HL-60 (cell line): ENCODE data around the gene RCOR3.

Source experiments
- DNase-seq, 2 experiments: peaks; one replicate each; pipeline ENCODE4 v3.0.0-alpha.2; 2010 to 2020; ENCODE audit warnings: low read depth in 1 of 2, low spot score in 1 of 2
- H3K27ac ChIP-seq: fragments of 250-450 bp; sonication (Bioruptor Pico); replicated peaks from 2 replicates; pipeline ENCODE4 v1.5.1; 2020; ENCODE audit warnings: mild to moderate bottlenecking, moderate library complexity
- H3K27me3 ChIP-seq: fragments of 250-450 bp; sonication (Bioruptor Pico); 2 replicates; pipeline ENCODE4 v1.5.1; 2021; ENCODE audit warnings: mild to moderate bottlenecking, moderate library complexity; ENCODE audit not compliant: insufficient read depth, poor library complexity, severe bottlenecking
- H3K4me3 ChIP-seq: replicated peaks from 2 replicates; pipeline ENCODE4 v1.5.1; 2011; ENCODE audit warnings: mild to moderate bottlenecking, control low read depth, low read length; ENCODE audit not compliant: insufficient read depth
- CTCF ChIP-seq: IDR thresholded peaks from one replicate; pipeline ENCODE4 v1.5.1; 2011; ENCODE audit warnings: low read length, control low read depth, inconsistent platforms; ENCODE audit not compliant: insufficient read depth
- GABPA ChIP-seq: IDR thresholded peaks from 2 replicates; pipeline ENCODE4 v1.6.1; 2012; ENCODE audit warnings: low read depth
- POLR2AphosphoS5 ChIP-seq: IDR thresholded peaks from 2 replicates; pipeline ENCODE4 v1.6.1; 2012; ENCODE audit warnings: low read depth
- SPI1 ChIP-seq: IDR thresholded peaks from 2 replicates; pipeline ENCODE4 v1.6.1; 2012; ENCODE audit warnings: low read depth, mild to moderate bottlenecking, borderline replicate concordance
- TF ChIP-seq, protein P1 (sequence below): IDR thresholded peaks from 2 replicates; pipeline ENCODE4 v1.6.1; 2012; ENCODE audit warnings: low read depth; ENCODE audit not compliant: insufficient replicate concordance

Gene RCOR3

DNA sequence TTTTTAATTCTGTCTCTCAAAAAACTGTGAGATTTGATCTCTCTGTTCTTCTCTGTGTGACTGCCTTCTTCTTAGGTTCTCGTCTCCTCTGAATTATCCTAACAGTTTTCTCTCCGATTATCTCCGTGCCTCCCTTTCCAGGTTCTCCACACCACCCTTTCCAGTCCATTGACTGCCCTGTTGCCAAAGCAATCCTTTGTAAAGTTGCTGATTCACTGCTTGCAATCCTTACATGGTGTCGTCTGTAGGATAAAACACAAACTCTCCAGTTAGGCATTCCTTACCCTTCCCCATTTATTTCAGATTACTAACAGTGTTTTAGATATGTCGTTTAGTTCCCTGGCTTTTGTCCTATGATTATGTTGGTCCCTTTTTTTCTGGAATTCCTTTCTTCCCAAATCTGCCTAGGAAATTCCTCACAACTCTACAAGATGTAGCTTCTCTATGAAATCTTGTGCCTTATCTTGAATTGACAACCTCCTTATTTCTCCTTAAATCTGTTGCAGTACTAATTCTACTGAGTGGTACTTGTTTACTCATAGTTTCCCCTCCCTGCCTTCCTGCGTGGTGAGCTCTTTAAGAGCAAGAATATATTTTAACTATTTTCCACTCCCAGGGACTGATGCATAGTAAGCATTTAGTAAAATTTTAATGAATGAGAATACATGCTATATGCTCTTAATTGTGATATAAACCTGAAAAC, 22.3 kb downstream of the RCOR3 start:
- TF ChIP-seq SPI1 (no peak), POLR2AphosphoS5 (no peak), GABPA (no peak), CTCF (no peak)
- TF ChIP-seq, protein P1, sequence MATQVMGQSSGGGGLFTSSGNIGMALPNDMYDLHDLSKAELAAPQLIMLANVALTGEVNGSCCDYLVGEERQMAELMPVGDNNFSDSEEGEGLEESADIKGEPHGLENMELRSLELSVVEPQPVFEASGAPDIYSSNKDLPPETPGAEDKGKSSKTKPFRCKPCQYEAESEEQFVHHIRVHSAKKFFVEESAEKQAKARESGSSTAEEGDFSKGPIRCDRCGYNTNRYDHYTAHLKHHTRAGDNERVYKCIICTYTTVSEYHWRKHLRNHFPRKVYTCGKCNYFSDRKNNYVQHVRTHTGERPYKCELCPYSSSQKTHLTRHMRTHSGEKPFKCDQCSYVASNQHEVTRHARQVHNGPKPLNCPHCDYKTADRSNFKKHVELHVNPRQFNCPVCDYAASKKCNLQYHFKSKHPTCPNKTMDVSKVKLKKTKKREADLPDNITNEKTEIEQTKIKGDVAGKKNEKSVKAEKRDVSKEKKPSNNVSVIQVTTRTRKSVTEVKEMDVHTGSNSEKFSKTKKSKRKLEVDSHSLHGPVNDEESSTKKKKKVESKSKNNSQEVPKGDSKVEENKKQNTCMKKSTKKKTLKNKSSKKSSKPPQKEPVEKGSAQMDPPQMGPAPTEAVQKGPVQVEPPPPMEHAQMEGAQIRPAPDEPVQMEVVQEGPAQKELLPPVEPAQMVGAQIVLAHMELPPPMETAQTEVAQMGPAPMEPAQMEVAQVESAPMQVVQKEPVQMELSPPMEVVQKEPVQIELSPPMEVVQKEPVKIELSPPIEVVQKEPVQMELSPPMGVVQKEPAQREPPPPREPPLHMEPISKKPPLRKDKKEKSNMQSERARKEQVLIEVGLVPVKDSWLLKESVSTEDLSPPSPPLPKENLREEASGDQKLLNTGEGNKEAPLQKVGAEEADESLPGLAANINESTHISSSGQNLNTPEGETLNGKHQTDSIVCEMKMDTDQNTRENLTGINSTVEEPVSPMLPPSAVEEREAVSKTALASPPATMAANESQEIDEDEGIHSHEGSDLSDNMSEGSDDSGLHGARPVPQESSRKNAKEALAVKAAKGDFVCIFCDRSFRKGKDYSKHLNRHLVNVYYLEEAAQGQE: no peak
- H3K27ac ChIP-seq: no peak overlapping the region
- no peak for DNase-seq
- H3K27me3 ChIP-seq: no peaks in the 10 kb centered on the region
- H3K4me3 ChIP-seq: no peak overlapping the region

- no peak overlapping the region for H3K27ac ChIP-seq
- TF ChIP-seq, protein P1: no peak
- TF ChIP-seq GABPA: no peak
- TF ChIP-seq CTCF: no peak
- no peak for TF ChIP-seq POLR2AphosphoS5
- TF ChIP-seq SPI1: no peak
- no peaks in the 10 kb centered on the region for H3K27me3 ChIP-seq
- DNase-seq: no peak
- H3K4me3 ChIP-seq: no peak overlapping the region
Measured at GRCh38 chr1:211282023-211282373, 22.8 kb downstream of the RCOR3 start.

- DNase-seq: no peak
- Histone ChIP-seq H3K27ac (no peak overlapping the region), H3K27me3 (no peaks in the 10 kb centered on the region), H3K4me3 (no peak overlapping the region)
- no peak for TF ChIP-seq SPI1
- TF ChIP-seq POLR2AphosphoS5: no peak
- no peak for TF ChIP-seq CTCF
- no peak for TF ChIP-seq GABPA
- TF ChIP-seq, protein P1: no peak
Measured at GRCh38 chr1:211285196-211285595, 26.0 kb downstream of the RCOR3 start.
